ENCODE results near the gene REM2.
A peak's percentile ranks its signal among the peaks of the same experiment; 100 is the strongest.

Gene REM2

GRCh38 chr14:22929104-22929960 lies 46.3 kb downstream of the REM2 start, which contains the start of gene PRMT5:
Gene PRMT5 (minus strand): TSS chr14:22929376. CDS start chr14:22929361, 15 bp downstream.
- peak within 1 kb of the TSS; percentile 79 to 99 for H3K4me3 ChIP-seq (replicated peaks in 1 of 2; ENCODE audit: low read depth in 2 of 2, low read length in 2 of 2)
- no peak for TF ChIP-seq CTCF (IDR thresholded peaks at IDR 0.05; ENCODE audit: low read depth, low read length)

GRCh38 chr14:22929961-22930364 lies 46.9 kb downstream of the REM2 start:
- DNase-seq (ENCODE audit: low read depth in 2 of 2) = no peak
- no peak for TF ChIP-seq CTCF (IDR thresholded peaks at IDR 0.05; ENCODE audit: low read depth, low read length)
- peak overlapping the region; percentile 42 to 55 for H3K4me3 ChIP-seq (replicated peaks in 1 of 2; ENCODE audit: low read depth in 2 of 2, low read length in 2 of 2)

More at GRCh38 chr14:22929104-22929960, 46.3 kb downstream of the REM2 start, which contains the start of gene PRMT5:
- DNase-seq (ENCODE audit: low read depth in 2 of 2) = peak; percentile 100

- no peak for TF ChIP-seq CTCF (IDR thresholded peaks at IDR 0.05; ENCODE audit: low read depth, low read length)
- no peak for DNase-seq (ENCODE audit: low read depth in 2 of 2)
- no peak overlapping the region for H3K4me3 ChIP-seq (replicated peaks in 1 of 2; ENCODE audit: low read depth in 2 of 2, low read length in 2 of 2)
Measured at GRCh38 chr14:22932146-22932545, 49.1 kb downstream of the REM2 start.

GRCh38 chr14:22935156-22935555 lies 52.1 kb downstream of the REM2 start:
- H3K4me3 ChIP-seq (replicated peaks in 1 of 2; ENCODE audit: low read depth in 2 of 2, low read length in 2 of 2) = no peak overlapping the region
- DNase-seq (ENCODE audit: low read depth in 2 of 2) = no peak
- no peak for TF ChIP-seq CTCF (IDR thresholded peaks at IDR 0.05; ENCODE audit: low read depth, low read length)
